Retinal pigment epithelial cell (primary cell): ENCODE measurements around the gene OR10P1.

Source experiments
- DNase-seq: peaks from one replicate; pipeline ENCODE4 v3.0.0-alpha.2; 2010; ENCODE audit warnings: low read depth
- H3K4me3 ChIP-seq: 2 replicates; pipeline ENCODE4 v1.5.1; 2011; ENCODE audit warnings: mild to moderate bottlenecking, low read length, control low read depth, moderate library complexity
- TF ChIP-seq, protein P1 (sequence below): conservative IDR thresholded peaks from 2 replicates; pipeline ENCODE4 v1.5.1; 2011; ENCODE audit warnings: low read depth, low read length, control low read depth, inconsistent platforms

The OR10P1 gene

DNA sequence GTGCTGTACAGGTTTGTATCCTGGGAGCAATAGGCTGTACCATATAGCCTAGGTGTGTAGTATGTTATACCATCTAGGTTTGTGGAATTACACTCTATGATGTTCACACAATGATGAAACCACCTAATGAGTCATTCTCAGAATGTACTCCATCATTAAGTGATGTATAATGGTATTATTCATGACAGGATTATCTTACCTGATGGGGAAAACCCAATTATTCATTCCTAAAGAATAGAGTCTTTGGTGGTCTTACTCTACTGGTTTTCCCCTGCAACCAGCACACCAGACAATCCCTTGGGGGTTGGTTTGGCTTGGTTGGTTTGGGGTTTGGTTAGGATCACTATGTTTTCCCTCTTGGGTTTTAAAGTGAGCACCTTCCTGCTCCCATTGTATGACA is 12.6 kb upstream of the OR10P1 start:
- TF ChIP-seq, protein P1, sequence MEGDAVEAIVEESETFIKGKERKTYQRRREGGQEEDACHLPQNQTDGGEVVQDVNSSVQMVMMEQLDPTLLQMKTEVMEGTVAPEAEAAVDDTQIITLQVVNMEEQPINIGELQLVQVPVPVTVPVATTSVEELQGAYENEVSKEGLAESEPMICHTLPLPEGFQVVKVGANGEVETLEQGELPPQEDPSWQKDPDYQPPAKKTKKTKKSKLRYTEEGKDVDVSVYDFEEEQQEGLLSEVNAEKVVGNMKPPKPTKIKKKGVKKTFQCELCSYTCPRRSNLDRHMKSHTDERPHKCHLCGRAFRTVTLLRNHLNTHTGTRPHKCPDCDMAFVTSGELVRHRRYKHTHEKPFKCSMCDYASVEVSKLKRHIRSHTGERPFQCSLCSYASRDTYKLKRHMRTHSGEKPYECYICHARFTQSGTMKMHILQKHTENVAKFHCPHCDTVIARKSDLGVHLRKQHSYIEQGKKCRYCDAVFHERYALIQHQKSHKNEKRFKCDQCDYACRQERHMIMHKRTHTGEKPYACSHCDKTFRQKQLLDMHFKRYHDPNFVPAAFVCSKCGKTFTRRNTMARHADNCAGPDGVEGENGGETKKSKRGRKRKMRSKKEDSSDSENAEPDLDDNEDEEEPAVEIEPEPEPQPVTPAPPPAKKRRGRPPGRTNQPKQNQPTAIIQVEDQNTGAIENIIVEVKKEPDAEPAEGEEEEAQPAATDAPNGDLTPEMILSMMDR, result no peak
- H3K4me3 ChIP-seq, result no peak overlapping the region
- DNase-seq, result no peak

DNA sequence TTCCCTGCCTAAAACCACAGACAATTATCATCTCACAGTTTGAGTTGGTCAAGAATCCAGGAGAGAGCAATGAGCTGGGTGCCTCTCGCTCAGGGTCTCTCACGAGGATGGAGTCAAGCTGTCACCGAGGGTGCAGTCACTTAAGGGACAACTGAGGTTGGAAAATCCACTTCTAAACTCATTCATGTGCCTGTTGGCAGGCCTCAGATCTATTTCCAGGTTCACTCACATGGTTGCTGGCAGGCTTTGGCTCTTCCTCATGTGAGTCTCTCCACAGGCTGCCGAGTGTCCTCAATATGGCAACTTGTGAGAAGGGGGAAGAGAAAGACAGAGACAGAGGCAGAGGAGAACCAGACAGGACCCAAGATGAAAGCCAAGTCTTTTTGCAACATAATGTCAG is 10.5 kb upstream of the OR10P1 start:
- H3K4me3 ChIP-seq, result no peak overlapping the region
- TF ChIP-seq, protein P1, result no peak
- no peak for DNase-seq

DNA sequence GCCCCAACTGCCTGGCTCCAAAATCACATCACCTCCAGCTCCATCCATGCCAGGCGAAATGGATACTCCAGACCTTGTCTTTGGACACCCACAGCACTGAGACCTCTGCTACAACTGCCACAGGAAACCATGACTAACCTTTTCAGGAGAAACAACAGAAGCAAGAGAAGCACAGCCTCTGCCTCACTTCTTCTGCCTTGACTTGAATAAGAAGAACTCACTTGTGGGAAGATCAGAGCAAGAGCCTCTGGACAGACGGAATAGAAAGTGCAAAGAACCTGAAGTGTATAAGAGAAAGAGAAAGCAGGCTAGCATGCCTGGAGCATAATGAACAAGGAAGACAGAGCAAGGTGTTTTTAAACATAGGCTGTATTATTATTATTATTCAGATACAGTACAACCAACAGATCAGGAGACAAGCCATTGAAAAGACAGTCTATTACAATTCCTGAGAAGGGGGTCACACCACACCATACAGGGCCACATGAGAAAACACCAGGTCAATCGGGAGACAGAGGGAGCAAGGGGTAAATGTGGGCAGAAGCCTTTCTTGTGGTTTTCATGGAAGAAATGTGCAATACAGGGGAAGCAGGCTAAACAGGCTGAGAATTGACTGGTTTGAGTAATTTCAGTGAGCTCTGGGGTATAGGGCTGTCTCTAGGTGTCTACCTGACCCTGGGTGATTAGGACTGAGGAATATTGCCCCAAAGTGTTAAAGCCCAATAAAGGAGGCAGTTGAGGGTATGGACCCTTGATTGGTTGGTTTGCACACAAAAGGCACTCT is 7.4 kb upstream of the OR10P1 start:
- no peak for DNase-seq
- H3K4me3 ChIP-seq, result no peak overlapping the region
- TF ChIP-seq, protein P1, result no peak

DNA sequence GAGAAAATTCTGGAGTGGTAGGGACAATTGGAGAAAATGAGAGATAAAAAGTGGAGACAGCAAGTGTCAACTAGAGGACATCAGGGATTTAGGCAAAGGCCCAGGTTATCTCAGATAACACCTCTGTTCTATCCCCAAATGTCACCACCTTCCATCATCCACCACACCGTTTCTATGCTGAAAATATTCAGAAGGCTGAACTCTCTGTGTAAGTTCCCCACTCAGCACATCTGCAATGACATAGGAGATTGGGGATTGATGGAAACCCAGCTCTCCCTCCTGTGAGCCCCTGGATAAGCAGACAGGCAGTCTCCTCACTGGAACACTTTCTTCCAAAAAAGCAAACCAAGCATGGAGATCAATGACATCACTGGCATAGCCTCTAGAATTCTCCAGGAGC is 5.6 kb upstream of the OR10P1 start:
- DNase-seq, result no peak
- TF ChIP-seq, protein P1, result no peak
- no peak overlapping the region for H3K4me3 ChIP-seq

DNA sequence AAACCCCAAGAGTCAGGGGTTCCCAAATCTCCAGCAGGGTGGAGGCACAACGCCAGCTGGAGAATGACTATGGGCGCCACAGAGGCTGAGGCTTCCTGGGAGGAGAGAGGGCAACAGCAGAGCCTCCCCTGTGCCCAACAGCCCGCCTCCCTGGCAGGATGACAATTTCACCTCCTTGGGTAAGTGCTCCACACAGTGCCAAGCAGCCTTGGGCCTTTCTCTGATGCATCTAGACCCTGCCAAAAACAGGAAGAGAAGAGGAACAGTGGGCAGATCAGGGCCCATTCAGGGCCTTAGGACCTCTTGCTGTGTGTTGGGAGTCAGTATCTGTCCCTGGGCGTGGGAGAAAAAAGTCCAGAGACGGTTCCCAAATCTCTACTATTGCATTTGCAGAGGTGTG is 5.0 kb upstream of the OR10P1 start:
- TF ChIP-seq, protein P1, result no peak

DNA sequence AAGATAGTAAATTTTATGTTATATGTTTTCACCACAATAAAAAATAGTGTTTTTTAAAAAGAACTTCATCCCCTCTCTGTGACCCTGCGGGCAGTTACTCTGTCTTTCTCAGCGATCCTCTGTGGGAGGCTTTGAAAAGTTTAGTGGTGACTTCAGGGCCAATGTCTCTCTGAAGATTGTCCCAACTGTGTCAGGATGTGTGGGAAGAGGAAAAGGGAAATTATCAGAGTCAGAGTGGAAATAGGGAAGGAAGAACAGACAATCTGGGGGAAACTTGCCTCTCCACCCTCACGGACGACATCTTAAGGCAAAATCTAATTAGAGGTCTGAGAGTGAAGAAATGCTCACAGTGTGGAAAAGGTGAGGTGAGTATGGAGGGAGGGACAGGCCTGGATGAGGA is 3.5 kb upstream of the OR10P1 start:
- TF ChIP-seq, protein P1, result no peak
- no peak for DNase-seq
- no peak overlapping the region for H3K4me3 ChIP-seq

More for the DNA sequence above, 5.0 kb upstream of the OR10P1 start:
- H3K4me3 ChIP-seq, result no peak overlapping the region
- DNase-seq, result no peak

DNA sequence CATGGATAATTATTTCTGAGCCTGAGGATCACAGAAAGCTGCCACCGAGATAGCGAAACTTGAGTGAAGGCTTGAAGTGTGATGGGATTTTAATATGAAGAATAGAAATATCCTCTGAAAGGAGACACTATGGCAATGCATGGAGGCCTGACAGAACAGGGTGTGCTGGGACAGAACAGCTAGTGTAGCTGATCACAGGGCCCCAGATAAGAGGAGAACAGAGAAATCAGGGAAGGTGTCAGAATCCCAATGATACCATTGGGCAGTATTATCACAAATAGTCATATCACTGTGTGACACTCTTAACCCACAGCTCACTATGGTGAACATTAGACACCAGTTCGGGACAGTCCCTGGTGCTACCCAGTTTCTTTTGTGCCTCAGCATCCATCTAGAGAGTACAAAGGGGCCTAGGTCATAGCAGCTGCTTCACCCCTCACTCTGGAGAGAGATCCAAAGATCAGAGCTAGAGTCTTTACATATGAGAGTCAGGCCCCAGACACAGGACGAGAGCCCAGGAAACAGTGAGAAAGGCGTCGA is 506 bp upstream of the OR10P1 start:
- DNase-seq, result no peak
- TF ChIP-seq, protein P1, result no peak

More for the DNA sequence above, 506 bp upstream of the OR10P1 start:
- no peak overlapping the region for H3K4me3 ChIP-seq
